ENCODE data around the gene FBRSL1.

The FBRSL1 gene

GRCh38 chr12:132547205-132547740 lies 57.3 kb downstream of the FBRSL1 start:
- TF ChIP-seq, protein P1, sequence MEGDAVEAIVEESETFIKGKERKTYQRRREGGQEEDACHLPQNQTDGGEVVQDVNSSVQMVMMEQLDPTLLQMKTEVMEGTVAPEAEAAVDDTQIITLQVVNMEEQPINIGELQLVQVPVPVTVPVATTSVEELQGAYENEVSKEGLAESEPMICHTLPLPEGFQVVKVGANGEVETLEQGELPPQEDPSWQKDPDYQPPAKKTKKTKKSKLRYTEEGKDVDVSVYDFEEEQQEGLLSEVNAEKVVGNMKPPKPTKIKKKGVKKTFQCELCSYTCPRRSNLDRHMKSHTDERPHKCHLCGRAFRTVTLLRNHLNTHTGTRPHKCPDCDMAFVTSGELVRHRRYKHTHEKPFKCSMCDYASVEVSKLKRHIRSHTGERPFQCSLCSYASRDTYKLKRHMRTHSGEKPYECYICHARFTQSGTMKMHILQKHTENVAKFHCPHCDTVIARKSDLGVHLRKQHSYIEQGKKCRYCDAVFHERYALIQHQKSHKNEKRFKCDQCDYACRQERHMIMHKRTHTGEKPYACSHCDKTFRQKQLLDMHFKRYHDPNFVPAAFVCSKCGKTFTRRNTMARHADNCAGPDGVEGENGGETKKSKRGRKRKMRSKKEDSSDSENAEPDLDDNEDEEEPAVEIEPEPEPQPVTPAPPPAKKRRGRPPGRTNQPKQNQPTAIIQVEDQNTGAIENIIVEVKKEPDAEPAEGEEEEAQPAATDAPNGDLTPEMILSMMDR (conservative IDR thresholded peaks at IDR 0.05; ENCODE audit: low read depth, low read length), result no peak
- H3K79me2 ChIP-seq (ENCODE audit: insufficient read depth, low read depth), result no peaks in the 10 kb centered on the region
- no peaks in the 10 kb centered on the region for H3K4me1 ChIP-seq (ENCODE audit: low read depth, poor library complexity, severe bottlenecking)
- H3K27me3 ChIP-seq (ENCODE audit: insufficient read depth, low read depth), result no peaks in the 10 kb centered on the region
- H3K4me3 ChIP-seq (IDR thresholded peaks at IDR 0.05; ENCODE audit: insufficient read depth, low read depth, low read length), result no peak overlapping the region
- no peak overlapping the region for H3K27ac ChIP-seq
- no peak overlapping the region for H3K4me2 ChIP-seq
- no peaks in the 10 kb centered on the region for H4K20me1 ChIP-seq (ENCODE audit: insufficient read depth)
- H3K36me3 ChIP-seq (ENCODE audit: insufficient read depth), result no peaks in the 10 kb centered on the region
- H2AFZ ChIP-seq (ENCODE audit: low read depth), result no peak overlapping the region
- no peak overlapping the region for H3K9ac ChIP-seq

DNA sequence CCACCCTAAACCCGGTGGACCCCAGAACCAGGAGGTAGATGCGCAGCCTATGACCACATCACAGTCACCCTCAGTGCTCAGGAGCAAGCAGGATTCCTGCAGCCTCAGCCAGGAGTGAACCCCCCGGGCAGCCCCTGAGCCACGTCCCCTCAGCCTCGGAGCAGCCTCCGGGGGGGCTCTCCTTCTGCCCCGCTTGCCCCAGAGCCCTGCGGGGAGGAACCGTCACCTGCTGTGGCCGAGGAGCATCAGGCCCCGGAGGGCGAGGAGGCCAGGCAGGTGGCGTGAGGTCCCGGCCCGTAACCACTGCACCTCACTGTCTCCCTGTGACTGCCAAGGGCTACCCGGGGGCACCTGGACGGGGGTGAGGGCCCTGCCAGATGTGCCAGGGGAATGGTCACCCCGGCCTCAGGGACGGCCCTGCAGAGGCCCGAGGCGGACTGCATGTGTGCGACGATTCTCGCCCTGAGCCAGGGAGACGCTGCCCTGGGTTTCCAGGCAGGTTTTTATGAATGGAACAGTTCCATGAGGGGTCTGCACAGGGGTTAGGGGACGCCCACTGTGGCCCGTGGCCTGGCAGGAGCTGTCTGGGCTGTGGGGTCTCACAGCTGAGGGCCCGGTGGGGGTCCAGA lies 58.6 kb downstream of the FBRSL1 start:
- H3K27me3 ChIP-seq (ENCODE audit: insufficient read depth, low read depth), result no peaks in the 10 kb centered on the region

DNA sequence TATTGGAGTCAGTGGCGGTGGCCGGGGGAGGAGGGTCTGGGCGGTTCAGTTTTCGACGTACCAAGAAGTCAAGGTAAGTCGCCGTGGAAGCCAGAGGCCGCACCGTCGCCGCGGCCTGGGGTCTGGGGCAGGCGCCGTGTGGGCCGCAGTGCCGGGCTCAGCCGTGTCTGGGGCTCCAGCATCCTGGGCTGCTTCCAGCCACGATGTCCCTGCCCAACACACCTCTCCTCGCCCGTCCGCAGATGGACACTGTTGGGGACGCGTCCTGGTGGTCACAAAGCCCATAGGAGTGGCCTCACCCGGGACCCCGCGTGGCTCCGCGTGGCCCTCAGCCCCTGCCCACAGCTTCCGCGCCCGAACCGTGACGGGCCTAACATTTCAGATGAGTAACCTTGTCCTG lies 59.1 kb downstream of the FBRSL1 start:
- no peak overlapping the region for H3K9ac ChIP-seq
- no peaks in the 10 kb centered on the region for H3K79me2 ChIP-seq (ENCODE audit: insufficient read depth, low read depth)
- no peak overlapping the region for H3K27ac ChIP-seq
- H4K20me1 ChIP-seq (ENCODE audit: insufficient read depth), result no peaks in the 10 kb centered on the region
- no peak overlapping the region for H3K4me2 ChIP-seq
- H3K4me3 ChIP-seq (IDR thresholded peaks at IDR 0.05; ENCODE audit: insufficient read depth, low read depth, low read length), result no peak overlapping the region
- TF ChIP-seq, protein P1 (conservative IDR thresholded peaks at IDR 0.05; ENCODE audit: low read depth, low read length), result no peak
- no peaks in the 10 kb centered on the region for H3K4me1 ChIP-seq (ENCODE audit: low read depth, poor library complexity, severe bottlenecking)
- no peak overlapping the region for H2AFZ ChIP-seq (ENCODE audit: low read depth)
- H3K36me3 ChIP-seq (ENCODE audit: insufficient read depth), result no peaks in the 10 kb centered on the region
- H3K27me3 ChIP-seq (ENCODE audit: insufficient read depth, low read depth), result no peaks in the 10 kb centered on the region

More for the DNA sequence above, 58.6 kb downstream of the FBRSL1 start:
- Histone ChIP-seq H4K20me1 (ENCODE audit: insufficient read depth) (no peaks in the 10 kb centered on the region), H3K9ac (no peak overlapping the region), H3K4me1 (ENCODE audit: low read depth, poor library complexity, severe bottlenecking) (no peaks in the 10 kb centered on the region), H3K4me3 (IDR thresholded peaks at IDR 0.05; ENCODE audit: insufficient read depth, low read depth, low read length) (no peak overlapping the region), H3K36me3 (ENCODE audit: insufficient read depth) (no peaks in the 10 kb centered on the region), H2AFZ (ENCODE audit: low read depth) (no peak overlapping the region), H3K27ac (no peak overlapping the region), H3K4me2 (no peak overlapping the region), H3K79me2 (ENCODE audit: insufficient read depth, low read depth) (no peaks in the 10 kb centered on the region)
- TF ChIP-seq, protein P1 (conservative IDR thresholded peaks at IDR 0.05; ENCODE audit: low read depth, low read length), result no peak

GRCh38 chr12:132550014-132550802 lies 60.3 kb downstream of the FBRSL1 start:
- H3K9ac ChIP-seq, result no peak overlapping the region
- H3K4me2 ChIP-seq, result no peak overlapping the region
- H3K4me3 ChIP-seq (IDR thresholded peaks at IDR 0.05; ENCODE audit: insufficient read depth, low read depth, low read length), result no peak overlapping the region
- TF ChIP-seq, protein P1 (conservative IDR thresholded peaks at IDR 0.05; ENCODE audit: low read depth, low read length), result no peak
- H3K36me3 ChIP-seq (ENCODE audit: insufficient read depth), result no peaks in the 10 kb centered on the region
- no peak overlapping the region for H2AFZ ChIP-seq (ENCODE audit: low read depth)
- H3K27me3 ChIP-seq (ENCODE audit: insufficient read depth, low read depth), result no peaks in the 10 kb centered on the region
- H3K79me2 ChIP-seq (ENCODE audit: insufficient read depth, low read depth), result no peaks in the 10 kb centered on the region
- no peak overlapping the region for H3K27ac ChIP-seq
- no peaks in the 10 kb centered on the region for H4K20me1 ChIP-seq (ENCODE audit: insufficient read depth)
- H3K4me1 ChIP-seq (ENCODE audit: low read depth, poor library complexity, severe bottlenecking), result no peaks in the 10 kb centered on the region

Measured in KMS-11 (cell line).